Peyer's patch (tissue), 4 donors: ENCODE measurements around the gene PCNX2. TPM values are rescaled to one million over a fixed set of nuclear protein-coding genes. Genes with fewer than 3 reads are reported as not detected.
"Not testable (repeated sequence)": the region's sequence is repeated elsewhere in the genome, so short reads cannot be mapped to it uniquely, and the experiment has no call there.

Experiments used
- DNase-seq, 3 donors: peaks; one replicate each; pipeline ENCODE4 v3.0.0-alpha.2; 2017 to 2019
- H3K27ac ChIP-seq, 4 donors: fragments of 200-600 bp; sonication (generic); one replicate each; pipeline ENCODE4 v1.5.1; 2016 to 2019
- H3K27me3 ChIP-seq, 2 donors: fragments of 200-600 bp; sonication (generic); one replicate each; pipeline ENCODE4 v1.5.1; 2019
- H3K36me3 ChIP-seq, 3 donors: fragments of 200-600 bp; sonication (generic); one replicate each; pipeline ENCODE4 v1.5.1; 2016 to 2019
- H3K4me1 ChIP-seq, 4 donors: fragments of 200-600 bp; sonication (generic); one replicate each; pipeline ENCODE4 v1.5.1; 2016 to 2019
- H3K4me3 ChIP-seq, 4 donors: fragments of 200-600 bp; sonication (generic); 1 replicate in 3 of 4; 2 replicates in 1 of 4; pipeline ENCODE4 v1.5.1; 2016 to 2019; ENCODE audit warnings: mild to moderate bottlenecking in 1 of 4
- H3K9me3 ChIP-seq, 4 donors: fragments of 200-600 bp; sonication (generic); one replicate each; pipeline ENCODE4 v1.5.1; 2016 to 2019; ENCODE audit warnings: mild to moderate bottlenecking in 1 of 4
- POLR2A ChIP-seq, 2 donors: fragments of 450-650 bp; IDR thresholded peaks; one replicate each; pipeline ENCODE4 v1.5.1; 2017; ENCODE audit warnings: antibody characterized with exemption in 2 of 2, mild to moderate bottlenecking in 2 of 2, moderate library complexity in 2 of 2
- total RNA-seq, 4 donors: library from RNA; depleted of rRNA; stranded (reverse); fragments of >200 nt; gene quantifications; one replicate each; pipeline ENCODE4 v1.1.0, GENCODE V29; 2016
- TF ChIP-seq, protein P1 (sequence below), 6 experiments: fragments of 450-650 bp in 4 of 6; fragments of 200-600 bp in 2 of 6; sonication (generic) in 1 of 6; IDR thresholded peaks; one replicate each; pipeline ENCODE4 v1.5.1; 2017 to 2019; ENCODE audit warnings: antibody characterized with exemption in 6 of 6, mild to moderate bottlenecking in 3 of 6, moderate library complexity in 1 of 6

Gene PCNX2
- total RNA-seq, 4 donors from 2014 or later: 6.3 to 79.2 (median 18.9) TPM

DNA sequence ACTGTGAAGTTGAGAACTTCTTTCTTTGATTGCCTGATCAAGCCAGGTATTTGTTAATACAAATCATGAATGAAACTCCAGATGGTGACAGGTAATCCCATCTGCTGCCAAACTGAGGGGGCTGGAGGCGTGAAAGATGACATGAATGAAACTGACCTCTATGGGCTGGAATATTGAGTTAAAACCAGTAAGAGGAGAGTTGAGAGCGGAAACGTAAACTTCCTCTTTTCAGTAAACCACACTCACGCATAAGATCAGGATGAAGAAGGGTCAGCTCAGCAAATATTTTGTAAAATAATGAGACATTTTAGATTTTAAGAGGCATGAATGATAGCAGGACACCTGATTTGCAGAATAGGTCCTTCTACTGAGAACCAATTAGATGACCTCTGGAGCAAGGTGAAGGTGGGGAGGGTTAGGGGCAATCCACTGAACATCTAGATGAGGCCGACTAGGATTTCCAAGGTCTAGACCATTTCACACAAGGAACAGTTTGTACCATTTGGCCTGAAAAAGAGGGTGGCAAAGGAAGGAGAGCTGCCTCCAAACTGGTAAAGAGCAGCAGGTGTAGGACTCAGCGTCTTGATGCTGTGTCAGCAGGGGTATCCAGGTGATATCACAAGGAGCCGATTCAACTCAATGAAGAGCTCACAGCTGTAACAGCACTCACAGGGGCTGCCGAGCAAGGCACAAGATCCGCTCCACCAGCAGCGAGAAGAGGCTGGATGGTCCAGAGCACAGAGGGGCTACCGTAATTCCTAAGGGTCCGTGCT lies 212.6 kb downstream of the PCNX2 start:
- TF ChIP-seq, protein P1, sequence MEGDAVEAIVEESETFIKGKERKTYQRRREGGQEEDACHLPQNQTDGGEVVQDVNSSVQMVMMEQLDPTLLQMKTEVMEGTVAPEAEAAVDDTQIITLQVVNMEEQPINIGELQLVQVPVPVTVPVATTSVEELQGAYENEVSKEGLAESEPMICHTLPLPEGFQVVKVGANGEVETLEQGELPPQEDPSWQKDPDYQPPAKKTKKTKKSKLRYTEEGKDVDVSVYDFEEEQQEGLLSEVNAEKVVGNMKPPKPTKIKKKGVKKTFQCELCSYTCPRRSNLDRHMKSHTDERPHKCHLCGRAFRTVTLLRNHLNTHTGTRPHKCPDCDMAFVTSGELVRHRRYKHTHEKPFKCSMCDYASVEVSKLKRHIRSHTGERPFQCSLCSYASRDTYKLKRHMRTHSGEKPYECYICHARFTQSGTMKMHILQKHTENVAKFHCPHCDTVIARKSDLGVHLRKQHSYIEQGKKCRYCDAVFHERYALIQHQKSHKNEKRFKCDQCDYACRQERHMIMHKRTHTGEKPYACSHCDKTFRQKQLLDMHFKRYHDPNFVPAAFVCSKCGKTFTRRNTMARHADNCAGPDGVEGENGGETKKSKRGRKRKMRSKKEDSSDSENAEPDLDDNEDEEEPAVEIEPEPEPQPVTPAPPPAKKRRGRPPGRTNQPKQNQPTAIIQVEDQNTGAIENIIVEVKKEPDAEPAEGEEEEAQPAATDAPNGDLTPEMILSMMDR (IDR thresholded peaks at IDR 0.05): no peak
- TF ChIP-seq POLR2A (IDR thresholded peaks at IDR 0.05): no peak
- no peak overlapping the region for H3K4me3 ChIP-seq
- DNase-seq: no peak
- no peaks in the 10 kb centered on the region for H3K36me3 ChIP-seq
- H3K9me3 ChIP-seq: no peaks in the 10 kb centered on the region
- H3K27me3 ChIP-seq: no peaks in the 10 kb centered on the region
- no peaks in the 10 kb centered on the region for H3K4me1 ChIP-seq
- no peak overlapping the region for H3K27ac ChIP-seq

DNA sequence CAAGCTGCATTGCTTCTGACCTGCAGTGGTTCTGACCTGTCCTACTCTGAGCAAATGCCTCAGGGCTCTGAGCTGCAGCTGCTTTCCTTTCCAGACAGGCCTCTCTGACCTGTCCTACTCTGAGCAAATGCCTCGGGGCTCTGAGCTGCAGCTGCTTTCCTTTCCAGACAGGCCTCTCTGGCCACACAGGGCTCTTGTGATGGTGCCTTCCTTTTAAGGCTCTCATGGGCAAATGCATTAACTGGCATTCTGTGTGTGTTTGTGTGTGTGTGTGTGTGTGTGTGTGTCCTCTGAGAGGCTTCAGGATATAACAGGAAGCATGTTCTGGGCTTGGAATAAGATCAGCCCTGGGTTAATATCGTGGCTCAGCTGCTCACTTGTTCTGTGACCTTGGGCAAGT lies 213.8 kb downstream of the PCNX2 start:
- H3K36me3 ChIP-seq: no peaks in the 10 kb centered on the region
- H3K4me1 ChIP-seq: no peaks in the 10 kb centered on the region
- DNase-seq: no peak

DNA sequence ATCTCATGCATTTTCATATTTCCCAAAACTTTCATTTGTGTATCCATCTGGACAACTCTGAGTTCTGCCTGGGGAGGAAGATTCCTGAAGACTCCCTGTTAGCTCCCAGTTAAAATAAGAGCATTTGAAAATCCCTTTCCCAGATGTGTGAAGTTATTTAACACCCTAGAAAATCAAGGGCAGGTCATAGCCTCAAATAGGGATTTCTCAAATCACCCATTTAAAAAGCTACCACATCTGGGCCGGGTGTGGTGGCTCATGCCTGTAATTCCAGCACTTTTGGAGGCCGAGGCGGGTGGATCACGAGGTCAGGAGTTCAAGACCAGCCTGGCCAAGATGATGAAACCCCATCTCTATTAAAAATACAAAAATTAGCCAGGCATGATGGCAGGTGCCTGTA lies 214.7 kb downstream of the PCNX2 start:
- H3K9me3 ChIP-seq, DNase-seq, H3K4me1 ChIP-seq, H3K27ac ChIP-seq, H3K27me3 ChIP-seq, H3K4me3 ChIP-seq, H3K36me3 ChIP-seq: not testable (repeated sequence)

More for the DNA sequence above, 213.8 kb downstream of the PCNX2 start:
- no peaks in the 10 kb centered on the region for H3K27me3 ChIP-seq
- H3K27ac ChIP-seq: no peak overlapping the region
- no peaks in the 10 kb centered on the region for H3K9me3 ChIP-seq
- TF ChIP-seq, protein P1 (IDR thresholded peaks at IDR 0.05): no peak
- TF ChIP-seq POLR2A (IDR thresholded peaks at IDR 0.05): no peak
- no peak overlapping the region for H3K4me3 ChIP-seq

DNA sequence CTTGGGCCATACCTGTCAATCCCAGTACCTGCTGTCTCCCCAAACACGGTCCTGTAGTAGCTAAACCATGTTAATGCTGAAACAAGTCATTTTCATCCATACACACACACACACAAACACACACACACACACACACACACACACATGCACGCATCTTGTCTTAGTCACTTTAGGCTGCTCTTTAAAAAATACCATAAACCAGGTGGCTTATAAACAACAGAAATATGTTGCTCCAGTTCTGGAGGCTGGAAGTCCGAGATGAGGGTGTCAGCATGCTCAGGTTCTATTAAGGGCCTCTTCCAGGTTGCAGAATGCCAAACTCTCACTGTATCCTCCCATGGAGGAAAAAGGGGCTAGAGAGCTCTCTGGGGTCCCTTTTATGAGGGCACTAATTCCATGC lies 215.2 kb downstream of the PCNX2 start:
- Histone ChIP-seq H3K36me3 (no peaks in the 10 kb centered on the region), H3K4me1 (no peaks in the 10 kb centered on the region), H3K27me3 (no peaks in the 10 kb centered on the region), H3K4me3 (no peak overlapping the region), H3K27ac (no peak overlapping the region), H3K9me3 (no peaks in the 10 kb centered on the region)
- no peak for TF ChIP-seq POLR2A (IDR thresholded peaks at IDR 0.05)
- TF ChIP-seq, protein P1 (IDR thresholded peaks at IDR 0.05): no peak
- DNase-seq: no peak

DNA sequence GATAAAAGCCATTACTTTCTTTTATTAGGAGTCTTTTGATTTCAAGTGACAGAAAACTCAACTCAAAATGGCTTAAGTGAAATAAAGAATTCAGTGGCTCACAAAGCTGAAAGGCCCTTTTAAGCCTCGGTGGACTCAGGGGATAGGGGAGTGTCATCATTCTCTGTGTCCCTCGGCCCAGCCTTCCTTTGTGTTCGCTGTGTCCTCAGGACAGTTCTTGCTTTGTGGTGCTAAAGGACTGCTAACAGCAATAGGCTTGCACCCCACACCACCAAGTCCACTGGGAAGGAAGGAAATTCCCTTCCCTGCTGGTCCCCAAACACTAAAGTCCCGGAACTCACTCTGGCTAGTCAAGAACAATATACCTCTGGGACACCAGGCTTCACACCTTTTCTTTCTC lies 216.0 kb downstream of the PCNX2 start:
- no peaks in the 10 kb centered on the region for H3K36me3 ChIP-seq
- H3K4me3 ChIP-seq: no peak overlapping the region
- no peaks in the 10 kb centered on the region for H3K4me1 ChIP-seq
- no peak overlapping the region for H3K27ac ChIP-seq
- H3K9me3 ChIP-seq: no peaks in the 10 kb centered on the region
- no peak for DNase-seq
- no peak for TF ChIP-seq POLR2A (IDR thresholded peaks at IDR 0.05)
- TF ChIP-seq, protein P1 (IDR thresholded peaks at IDR 0.05): no peak
- H3K27me3 ChIP-seq: no peaks in the 10 kb centered on the region

DNA sequence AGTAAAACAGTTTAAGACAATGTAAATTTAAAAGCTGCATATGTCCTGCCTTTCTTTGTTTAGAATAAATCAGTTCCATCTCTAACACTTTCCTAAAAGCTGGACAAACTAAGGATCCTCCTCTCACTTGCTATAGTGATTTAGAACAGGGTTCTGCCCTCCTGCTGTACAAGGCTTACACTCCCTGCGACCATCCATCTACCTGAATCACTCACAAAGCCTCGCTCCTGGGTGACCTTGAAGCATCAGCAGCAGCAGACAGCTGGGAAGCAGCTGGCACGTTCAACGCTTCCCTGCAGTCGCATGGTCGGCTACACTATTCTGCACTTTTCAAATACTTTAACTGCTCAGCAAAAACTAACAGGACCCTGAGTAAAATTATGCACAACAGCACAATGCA lies 217.1 kb downstream of the PCNX2 start:
- H3K4me1 ChIP-seq: no peaks in the 10 kb centered on the region
- no peaks in the 10 kb centered on the region for H3K27me3 ChIP-seq
- no peaks in the 10 kb centered on the region for H3K36me3 ChIP-seq
- H3K4me3 ChIP-seq: no peak overlapping the region
- no peak overlapping the region for H3K27ac ChIP-seq
- no peaks in the 10 kb centered on the region for H3K9me3 ChIP-seq
- no peak for TF ChIP-seq POLR2A (IDR thresholded peaks at IDR 0.05)
- TF ChIP-seq, protein P1 (IDR thresholded peaks at IDR 0.05): no peak
- DNase-seq: no peak
